Ovary (tissue), 9 donors: Measurements from ENCODE around the gene CDC42. TPM values are rescaled to one million over a fixed set of nuclear protein-coding genes. Genes with fewer than 3 reads are reported as not detected.

Experiments
- DNase-seq, 5 donors: peaks; one replicate each; pipeline ENCODE4 v3.0.0-alpha.2; 2019 to 2020
- H3K27ac ChIP-seq, 2 donors: fragments of 200-600 bp; one replicate each; pipeline versions ENCODE4 v1.5.1 to v1.8.0; 2019 to 2022
- H3K27me3 ChIP-seq: fragments of 200-600 bp; one replicate; pipeline ENCODE4 v1.8.0; 2022
- H3K36me3 ChIP-seq: fragments of 200-600 bp; sonication (generic); one replicate; pipeline ENCODE4 v1.5.1; 2019
- H3K4me1 ChIP-seq: one replicate; pipeline ENCODE4 v1.8.1; 2013; ENCODE audit warnings: mild to moderate bottlenecking, moderate library complexity; ENCODE audit not compliant: insufficient read depth
- H3K4me3 ChIP-seq: fragments of 200-600 bp; sonication (generic); one replicate; pipeline ENCODE4 v1.5.1; 2017
- H3K9me3 ChIP-seq, 2 donors: fragments of 200-600 bp in 1 of 2; sonication (generic) in 1 of 2; one replicate each; pipeline versions ENCODE4 v1.5.1 to v1.8.1; 2013 to 2019; ENCODE audit warnings: mild to moderate bottlenecking in 1 of 2, moderate library complexity in 1 of 2
- EP300 ChIP-seq: sonication (generic); formaldehyde crosslinking; IDR thresholded peaks from one replicate; pipeline ENCODE4 v1.6.1; 2017; ENCODE audit warnings: antibody characterized with exemption
- POLR2A ChIP-seq: fragments of 450-650 bp; IDR thresholded peaks from one replicate; pipeline ENCODE4 v1.6.1; 2017; ENCODE audit warnings: antibody characterized with exemption, mild to moderate bottlenecking, moderate library complexity
- WGBS, 3 donors: extraction: QIAGEN DNeasy Blood & Tissue Kit in 1 of 3; methylation state at CpG; one replicate each; pipeline versions ENCODE4 v1.1.5 to v1.1.7; 2013 to 2017; 5-methylcytosine and 5-hydroxymethylcytosine counted together
- intact Hi-C, 4 donors: fragments of 100-400 bp; cut with DNase I; formaldehyde crosslinking; loops; one replicate each; pipeline versions ENCODE4 v1.11.0 to v1.15.1; 2022 to 2023
- polyA plus RNA-seq, 2 donors: library from polyadenylated mRNA; stranded (reverse); fragments of 200-250 nt in 1 of 2; fragments of 350-450 nt in 1 of 2; fragmentation: Illumina TruSeq in 1 of 2; extraction: RNeasy Lipid Tissue Mini Kit (QIAGEN cat#74804) in 1 of 2; gene quantifications; one replicate each; pipeline ENCODE4 v1.2.3, GENCODE V29; 2013 to 2014
- total RNA-seq, 7 donors: library from RNA; depleted of rRNA in 2 of 7; stranded (reverse); fragments of >200 nt in 2 of 7; fragmentation: NEBNext Ultra II Directional in 3 of 7; extraction: Animal tissue kit (Norgen Biotek cat#: 25700) in 3 of 7; gene quantifications; one replicate each; pipeline versions ENCODE4 v1.1.0 to v1.2.4, GENCODE V29; 2016 to 2023
- TF ChIP-seq, protein P1 (sequence below), 3 donors: fragments of 450-650 bp in 2 of 3; fragments of 200-600 bp in 1 of 3; IDR thresholded peaks; one replicate each; pipeline versions ENCODE4 v1.5.1 to v1.8.0; 2016 to 2022; ENCODE audit warnings: antibody characterized with exemption in 3 of 3, mild to moderate bottlenecking in 1 of 3
- donor health status: DM: no; HTN: no; CAD: no; lungs with moderate emphysema.
- donor health status: DM: no; HTN: no; CAD: no.
- donor health status: Bipolar disorder and iron deficiency.
- donor health status: DM: yes; HTN: yes; CAD: no.
- donor health status: DM: no; HTN: no; CAD: no.
- donor health status: DM: yes; HTN: yes; CAD: no.

The CDC42 gene
- total and polyA plus RNA-seq, 9 donors: 111 to 238 (median 200) TPM

DNA sequence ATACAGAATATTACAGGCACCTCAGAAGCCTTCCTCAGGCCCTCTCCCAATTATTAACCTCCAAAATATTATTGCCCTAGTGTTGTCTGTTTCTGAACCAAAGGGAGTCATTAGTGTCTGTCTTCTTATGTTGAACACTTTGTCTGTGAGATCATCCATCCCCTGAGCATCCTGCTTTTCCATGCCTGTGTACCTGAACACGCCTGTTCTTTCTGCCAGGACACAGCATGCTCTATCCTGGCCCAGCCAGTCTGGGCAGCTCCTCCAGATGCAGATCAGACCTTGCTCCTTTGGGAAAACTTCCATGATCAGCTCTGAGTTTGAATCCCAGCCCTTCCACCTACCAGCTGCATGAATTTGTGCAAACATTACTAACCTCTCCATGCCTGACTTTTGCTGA lies 11.0 kb upstream of the CDC42 start:
- Histone ChIP-seq H3K27me3 (no peaks in the 10 kb centered on the region), H3K36me3 (no peaks in the 10 kb centered on the region), H3K9me3 (peaks cover 0 to 3% of the 10 kb centered on the region in 2 donors), H3K4me1 (no peaks in the 10 kb centered on the region), H3K27ac (no peak overlapping the region), H3K4me3 (no peak overlapping the region)
- no peak for DNase-seq
- TF ChIP-seq, protein P1, sequence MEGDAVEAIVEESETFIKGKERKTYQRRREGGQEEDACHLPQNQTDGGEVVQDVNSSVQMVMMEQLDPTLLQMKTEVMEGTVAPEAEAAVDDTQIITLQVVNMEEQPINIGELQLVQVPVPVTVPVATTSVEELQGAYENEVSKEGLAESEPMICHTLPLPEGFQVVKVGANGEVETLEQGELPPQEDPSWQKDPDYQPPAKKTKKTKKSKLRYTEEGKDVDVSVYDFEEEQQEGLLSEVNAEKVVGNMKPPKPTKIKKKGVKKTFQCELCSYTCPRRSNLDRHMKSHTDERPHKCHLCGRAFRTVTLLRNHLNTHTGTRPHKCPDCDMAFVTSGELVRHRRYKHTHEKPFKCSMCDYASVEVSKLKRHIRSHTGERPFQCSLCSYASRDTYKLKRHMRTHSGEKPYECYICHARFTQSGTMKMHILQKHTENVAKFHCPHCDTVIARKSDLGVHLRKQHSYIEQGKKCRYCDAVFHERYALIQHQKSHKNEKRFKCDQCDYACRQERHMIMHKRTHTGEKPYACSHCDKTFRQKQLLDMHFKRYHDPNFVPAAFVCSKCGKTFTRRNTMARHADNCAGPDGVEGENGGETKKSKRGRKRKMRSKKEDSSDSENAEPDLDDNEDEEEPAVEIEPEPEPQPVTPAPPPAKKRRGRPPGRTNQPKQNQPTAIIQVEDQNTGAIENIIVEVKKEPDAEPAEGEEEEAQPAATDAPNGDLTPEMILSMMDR (IDR thresholded peaks at IDR 0.05): no peak
- TF ChIP-seq EP300 (no peak), POLR2A (no peak)
- intact Hi-C loops: no loop called here
- WGBS, 3 donors: 86 to 100% (median 92%) methylated on average over 1 of the region's 1 CpG

GRCh38 chr1:22043198-22043769 lies 9.2 kb upstream of the CDC42 start:
- no peak overlapping the region for H3K4me3 ChIP-seq
- H3K27ac ChIP-seq: no peak overlapping the region

DNA sequence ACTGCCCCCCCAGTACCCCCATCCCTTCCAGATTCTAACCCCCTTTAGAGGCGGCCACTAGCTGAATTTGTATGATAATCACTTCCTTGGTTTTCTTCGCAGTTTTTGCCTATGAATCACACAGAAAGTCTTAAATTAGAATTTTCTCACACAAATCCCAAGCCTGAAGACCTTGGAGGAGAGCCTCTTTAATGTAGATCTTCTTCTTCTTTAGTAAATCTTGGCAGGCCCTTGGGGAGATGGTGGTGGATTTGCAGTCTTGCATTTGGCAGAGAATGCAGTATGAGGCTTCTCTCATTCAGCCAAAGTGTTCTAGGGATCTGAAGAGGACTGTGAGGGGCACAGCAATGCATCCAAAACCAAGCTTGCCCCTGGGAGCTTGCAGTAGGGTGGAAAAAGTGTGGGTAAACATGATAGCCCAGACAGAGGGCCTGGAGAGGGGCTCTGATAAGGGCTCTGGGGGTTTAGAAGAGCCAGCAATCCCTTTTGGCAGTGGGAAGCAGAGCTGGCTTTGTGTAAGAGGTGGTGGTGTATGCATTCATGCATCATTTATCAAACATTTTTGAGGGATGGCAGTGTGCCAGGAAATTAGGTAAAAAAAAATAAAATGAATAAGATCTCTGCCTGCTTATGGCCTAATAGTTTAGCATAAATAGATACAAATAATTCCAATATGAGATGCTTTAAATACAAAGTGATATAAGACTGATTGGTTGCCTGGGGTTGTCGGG lies 7.7 kb upstream of the CDC42 start:
- TF ChIP-seq, protein P1 (IDR thresholded peaks at IDR 0.05): no peak
- TF ChIP-seq POLR2A (no peak), EP300 (no peak)
- WGBS, 3 donors: 42 to 51% (median 49%) methylated on average over 3 of the region's 3 CpGs
- H3K4me1 ChIP-seq: no peaks in the 10 kb centered on the region
- H3K9me3 ChIP-seq: peaks cover 0 to 3% of the 10 kb centered on the region in 2 donors
- H3K4me3 ChIP-seq: no peak overlapping the region
- DNase-seq: no peak
- no peaks in the 10 kb centered on the region for H3K27me3 ChIP-seq
- H3K36me3 ChIP-seq: no peaks in the 10 kb centered on the region
- intact Hi-C loops: no loop called here
- no peak overlapping the region for H3K27ac ChIP-seq

More at GRCh38 chr1:22043198-22043769, 9.2 kb upstream of the CDC42 start:
- DNase-seq: no peak
- H3K9me3 ChIP-seq: peaks cover 0 to 3% of the 10 kb centered on the region in 2 donors
- 65 to 67% (median 67%) methylated on average over 3 of the region's 3 CpGs for WGBS, 3 donors
- intact Hi-C loops: no loop called here
- H3K27me3 ChIP-seq: no peaks in the 10 kb centered on the region
- TF ChIP-seq, protein P1 (IDR thresholded peaks at IDR 0.05): no peak
- TF ChIP-seq EP300: no peak
- no peak for TF ChIP-seq POLR2A
- H3K36me3 ChIP-seq: no peaks in the 10 kb centered on the region
- H3K4me1 ChIP-seq: no peaks in the 10 kb centered on the region

- no peak for DNase-seq
Observed at GRCh38 chr1:22045604-22046228, 6.8 kb upstream of the CDC42 start.

More at GRCh38 chr1:22045604-22046228, 6.8 kb upstream of the CDC42 start:
- Histone ChIP-seq H3K27me3 (no peaks in the 10 kb centered on the region), H3K27ac (no peak overlapping the region), H3K9me3 (peaks cover 0 to 3% of the 10 kb centered on the region in 2 donors), H3K4me1 (no peaks in the 10 kb centered on the region), H3K4me3 (no peak overlapping the region), H3K36me3 (no peaks in the 10 kb centered on the region)
- WGBS, 3 donors: 66 to 68% (median 67%) methylated on average over 2 of the region's 2 CpGs
- TF ChIP-seq, protein P1 (IDR thresholded peaks at IDR 0.05): no peak
- TF ChIP-seq POLR2A (no peak), EP300 (no peak)
- intact Hi-C loops: no loop called here
